ENCODE data around the gene KHDC3L.
"Not testable (repeated sequence)": the region's sequence is repeated elsewhere in the genome, so short reads cannot be mapped to it uniquely, and the experiment has no call there.

The KHDC3L gene

DNA sequence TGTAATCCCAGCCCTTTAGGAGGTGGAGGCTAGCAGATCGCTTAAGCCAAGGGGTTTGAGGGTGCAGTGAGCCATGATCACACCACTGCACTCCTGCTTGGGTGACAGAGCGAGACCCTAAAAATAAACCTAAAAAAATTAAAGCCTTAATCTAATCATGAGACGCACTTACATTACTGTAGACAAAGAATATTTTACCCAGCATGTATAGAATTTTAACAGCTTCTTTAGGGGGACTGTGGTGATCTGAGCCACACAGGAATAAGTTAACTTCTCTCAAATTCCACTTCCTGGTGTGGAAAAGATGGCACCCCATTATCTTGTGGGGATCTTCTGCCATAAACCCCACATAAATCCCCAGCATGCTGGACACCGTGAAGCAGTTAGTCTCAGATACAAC lies 9.5 kb downstream of the KHDC3L start:
- Mint-ChIP-seq H3K27me3 (ENCODE audit: low read depth, poor library complexity) (peaks cover 7% of the 10 kb centered on the region), H3K27ac (no peak overlapping the region), H3K9me3 (peaks cover 27% of the 10 kb centered on the region), H3K4me3 (no peak overlapping the region), H3K36me3 (ENCODE audit: low read depth) (no peaks in the 10 kb centered on the region), H3K4me1 (peaks cover 3% of the 10 kb centered on the region)
- TF ChIP-seq, protein P1, sequence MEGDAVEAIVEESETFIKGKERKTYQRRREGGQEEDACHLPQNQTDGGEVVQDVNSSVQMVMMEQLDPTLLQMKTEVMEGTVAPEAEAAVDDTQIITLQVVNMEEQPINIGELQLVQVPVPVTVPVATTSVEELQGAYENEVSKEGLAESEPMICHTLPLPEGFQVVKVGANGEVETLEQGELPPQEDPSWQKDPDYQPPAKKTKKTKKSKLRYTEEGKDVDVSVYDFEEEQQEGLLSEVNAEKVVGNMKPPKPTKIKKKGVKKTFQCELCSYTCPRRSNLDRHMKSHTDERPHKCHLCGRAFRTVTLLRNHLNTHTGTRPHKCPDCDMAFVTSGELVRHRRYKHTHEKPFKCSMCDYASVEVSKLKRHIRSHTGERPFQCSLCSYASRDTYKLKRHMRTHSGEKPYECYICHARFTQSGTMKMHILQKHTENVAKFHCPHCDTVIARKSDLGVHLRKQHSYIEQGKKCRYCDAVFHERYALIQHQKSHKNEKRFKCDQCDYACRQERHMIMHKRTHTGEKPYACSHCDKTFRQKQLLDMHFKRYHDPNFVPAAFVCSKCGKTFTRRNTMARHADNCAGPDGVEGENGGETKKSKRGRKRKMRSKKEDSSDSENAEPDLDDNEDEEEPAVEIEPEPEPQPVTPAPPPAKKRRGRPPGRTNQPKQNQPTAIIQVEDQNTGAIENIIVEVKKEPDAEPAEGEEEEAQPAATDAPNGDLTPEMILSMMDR (IDR thresholded peaks at IDR 0.05) = no peak
- DNase-seq = no peak

DNA sequence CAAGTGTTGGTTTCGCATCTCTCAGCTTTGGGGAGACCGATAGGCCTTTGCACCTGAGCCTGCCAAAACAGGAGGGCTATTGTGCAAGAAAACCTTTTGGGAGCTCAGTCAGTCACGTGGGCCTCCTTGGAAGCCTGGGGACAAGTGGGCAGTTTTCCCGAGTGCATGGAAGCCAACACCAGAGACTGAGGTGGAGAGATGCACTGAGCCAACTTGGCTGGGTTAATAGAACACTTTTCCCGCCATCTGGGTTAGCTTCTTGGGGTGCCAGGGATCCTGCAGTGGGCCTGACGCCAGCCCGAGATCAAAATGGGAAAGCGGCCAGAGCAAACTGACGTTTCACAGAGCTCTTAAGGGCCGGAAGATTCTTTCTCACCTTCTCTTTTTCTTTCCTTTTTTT lies 10.1 kb downstream of the KHDC3L start:
- peaks cover 8% of the 10 kb centered on the region for H3K4me1 Mint-ChIP-seq
- DNase-seq = no peak
- H3K4me3 Mint-ChIP-seq = no peak overlapping the region
- H3K36me3 Mint-ChIP-seq (ENCODE audit: low read depth) = no peaks in the 10 kb centered on the region
- no peak overlapping the region for H3K27ac Mint-ChIP-seq
- peaks cover 7% of the 10 kb centered on the region for H3K27me3 Mint-ChIP-seq (ENCODE audit: low read depth, poor library complexity)
- TF ChIP-seq, protein P1 (IDR thresholded peaks at IDR 0.05) = no peak
- H3K9me3 Mint-ChIP-seq = peaks cover 27% of the 10 kb centered on the region

DNA sequence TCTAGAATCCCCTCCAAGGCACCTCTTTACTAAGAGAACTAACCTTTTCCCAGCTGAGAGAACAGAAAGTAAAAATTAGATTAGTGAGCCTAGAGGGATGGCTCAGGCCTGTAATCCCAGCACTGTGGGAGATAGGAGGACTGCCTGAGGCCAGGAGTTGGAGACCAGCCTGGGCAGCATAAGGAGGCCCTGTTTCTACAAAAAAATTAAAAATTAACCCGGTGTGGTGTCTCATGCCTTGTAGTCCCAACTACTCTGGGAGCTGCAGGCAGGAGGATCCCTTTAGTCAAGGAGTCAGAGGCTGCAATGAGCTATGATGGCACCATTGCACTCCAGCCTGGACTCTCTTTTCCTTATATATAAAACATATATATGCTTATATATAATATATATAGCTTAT lies 12.8 kb downstream of the KHDC3L start:
- peaks cover 8% of the 10 kb centered on the region for H3K4me1 Mint-ChIP-seq
- H3K27me3 Mint-ChIP-seq (ENCODE audit: low read depth, poor library complexity) = peaks cover 4% of the 10 kb centered on the region
- H3K36me3 Mint-ChIP-seq (ENCODE audit: low read depth) = no peaks in the 10 kb centered on the region
- H3K4me3 Mint-ChIP-seq = no peak overlapping the region
- TF ChIP-seq, protein P1 (IDR thresholded peaks at IDR 0.05) = no peak
- peaks cover 24% of the 10 kb centered on the region for H3K9me3 Mint-ChIP-seq
- H3K27ac Mint-ChIP-seq = no peak overlapping the region
- DNase-seq = no peak

DNA sequence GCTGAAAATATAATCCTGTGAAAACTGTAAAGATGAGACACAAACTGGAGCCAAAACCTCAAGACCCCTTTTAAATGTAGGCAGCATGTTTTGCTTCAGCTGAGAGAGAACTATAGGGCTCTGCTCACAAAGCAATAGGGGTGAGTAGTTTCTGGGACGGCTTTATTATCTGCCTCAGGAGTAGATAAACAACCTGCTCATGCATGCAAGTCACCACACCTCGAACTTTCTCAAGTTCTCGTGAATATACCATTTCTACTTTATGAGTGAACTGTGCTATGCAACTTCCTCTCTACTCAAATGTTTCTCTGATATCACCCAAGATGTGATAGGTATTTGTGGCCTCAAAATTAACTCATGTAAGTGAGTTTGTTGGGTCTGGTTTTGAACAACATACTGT lies 14.8 kb downstream of the KHDC3L start:
- TF ChIP-seq, protein P1 (IDR thresholded peaks at IDR 0.05) = no peak
- peaks cover 9% of the 10 kb centered on the region for H3K9me3 Mint-ChIP-seq
- DNase-seq = no peak
- no peak overlapping the region for H3K4me3 Mint-ChIP-seq
- H3K27me3 Mint-ChIP-seq (ENCODE audit: low read depth, poor library complexity) = peaks cover 4% of the 10 kb centered on the region
- H3K4me1 Mint-ChIP-seq = peaks cover 8% of the 10 kb centered on the region
- no peaks in the 10 kb centered on the region for H3K36me3 Mint-ChIP-seq (ENCODE audit: low read depth)
- no peak overlapping the region for H3K27ac Mint-ChIP-seq

DNA sequence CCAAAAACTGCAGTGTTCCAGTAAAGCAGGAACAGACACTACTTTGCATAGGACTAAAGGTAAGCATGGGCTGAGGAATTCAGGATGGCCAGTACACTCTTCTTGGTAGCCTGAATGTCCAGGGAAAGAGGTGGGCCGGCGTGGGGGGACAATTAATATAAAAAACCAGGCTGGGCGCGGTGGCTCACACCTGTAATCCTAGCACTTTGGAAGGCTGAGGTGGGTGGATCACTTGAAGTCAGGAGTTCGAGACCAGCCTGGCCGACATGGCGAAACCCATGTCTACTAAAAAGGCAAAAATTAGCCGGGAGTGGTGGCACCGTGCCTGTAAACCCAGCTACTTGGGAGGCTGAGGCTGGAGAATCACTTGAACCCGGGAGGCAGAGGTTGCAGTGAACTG lies 19.1 kb downstream of the KHDC3L start:
- H3K27me3 Mint-ChIP-seq (ENCODE audit: low read depth, poor library complexity) = not testable (repeated sequence)

DNA sequence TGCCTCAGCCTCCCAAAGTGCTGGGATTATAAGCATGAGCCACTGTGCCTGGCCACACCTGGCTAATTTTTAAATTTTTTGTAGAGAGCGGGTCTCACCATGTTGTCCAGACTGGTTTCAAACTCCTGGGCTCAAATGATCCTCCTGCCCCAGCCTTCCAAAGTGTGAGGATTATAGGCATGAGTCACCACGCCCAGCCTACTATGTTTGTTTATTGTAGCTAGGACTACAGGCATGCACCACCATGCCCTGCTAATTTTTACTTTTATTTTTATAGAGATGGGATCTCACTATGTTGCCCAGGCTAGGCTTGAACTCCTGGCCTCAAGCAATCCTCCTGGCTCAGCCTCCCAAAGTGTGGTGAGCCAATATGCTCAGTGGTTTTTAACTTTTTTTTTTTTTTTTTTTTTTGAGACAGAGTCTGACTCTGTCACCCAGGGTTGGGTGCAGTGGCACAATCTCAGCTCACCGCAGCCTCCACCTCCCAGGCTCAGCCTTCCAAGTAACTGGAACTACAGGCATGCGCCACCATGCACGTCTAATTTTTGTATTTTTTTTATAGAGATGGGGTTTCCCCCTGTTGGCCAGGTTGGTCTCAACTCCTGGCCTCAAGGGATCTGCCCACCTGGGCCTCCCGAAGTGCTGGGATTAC lies 20.1 kb downstream of the KHDC3L start:
- DNase-seq = no peak
- H3K4me1 Mint-ChIP-seq = no peaks in the 10 kb centered on the region
- TF ChIP-seq, protein P1 (IDR thresholded peaks at IDR 0.05) = no peak
- no peaks in the 10 kb centered on the region for H3K36me3 Mint-ChIP-seq (ENCODE audit: low read depth)
- H3K9me3 Mint-ChIP-seq = no peaks in the 10 kb centered on the region
- H3K27me3 Mint-ChIP-seq (ENCODE audit: low read depth, poor library complexity) = peaks cover 7% of the 10 kb centered on the region
- H3K27ac Mint-ChIP-seq = no peak overlapping the region
- no peak overlapping the region for H3K4me3 Mint-ChIP-seq

More for the DNA sequence above, 19.1 kb downstream of the KHDC3L start:
- not testable (repeated sequence) for H3K9me3 Mint-ChIP-seq; H3K4me3 Mint-ChIP-seq; H3K36me3 Mint-ChIP-seq (ENCODE audit: low read depth); H3K27ac Mint-ChIP-seq; DNase-seq; H3K4me1 Mint-ChIP-seq

All from nephron progenitor cell (in vitro differentiated cells).